ENCODE measurements around the gene APH1B. TPM values are rescaled to one million over a fixed set of nuclear protein-coding genes. Genes with fewer than 3 reads are reported as not detected.
"Not testable (repeated sequence)": the region's sequence is repeated elsewhere in the genome, so short reads cannot be mapped to it uniquely, and the experiment has no call there.

APH1B gene
- total RNA-seq, 1 experiment from 2014 or later, result 6.2 TPM

DNA sequence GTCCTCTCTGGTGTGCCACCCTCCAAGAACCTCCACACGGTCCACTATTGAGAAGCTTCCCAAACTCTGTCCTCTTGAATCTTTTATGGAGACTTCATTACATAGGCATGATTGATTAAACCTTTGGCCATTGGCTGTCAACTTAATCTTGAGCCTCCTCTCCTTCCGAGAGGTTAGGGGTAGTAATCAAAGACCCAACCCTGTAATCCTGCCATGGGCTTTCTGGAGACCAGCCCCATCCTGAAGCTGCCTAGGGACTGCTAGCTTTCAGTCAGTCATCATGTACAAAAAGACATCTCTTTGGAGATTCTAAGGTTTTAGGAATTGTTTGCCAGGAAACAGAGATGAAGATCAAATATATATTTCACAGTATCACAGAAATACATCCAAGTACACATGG is 37.0 kb downstream of the APH1B start:
- Histone ChIP-seq H3K36me3 (ENCODE audit: insufficient read depth, low read length, poor library complexity, severe bottlenecking) (no peaks in the 10 kb centered on the region), H3K27me3 (replicated peaks; ENCODE audit: insufficient read depth, low read depth, low read length, poor library complexity) (no peaks in the 10 kb centered on the region), H3K4me1 (ENCODE audit: insufficient read depth, low read length, poor library complexity, severe bottlenecking) (peaks cover under 1% of the 10 kb centered on the region), H3K9me3 (ENCODE audit: low read depth, low read length, poor library complexity, severe bottlenecking) (no peaks in the 10 kb centered on the region), H3K27ac (ENCODE audit: low read depth, low read length, poor library complexity, severe bottlenecking) (no peak overlapping the region), H3K4me3 (ENCODE audit: low read depth, low read length, poor library complexity, severe bottlenecking) (no peak overlapping the region)
- ChIA-PET CTCF (no interaction called here), POLR2A (ENCODE audit: low non-redundant PET) (no interaction called here)
- intact Hi-C loops (cut with micrococcal nuclease; ENCODE audit: unreplicated experiment), result no loop called here
- no peak for DNase-seq (ENCODE audit: low spot score)
- BruUV-seq (replicated peaks), result no TSS peak
- TF ChIP-seq, protein P1, sequence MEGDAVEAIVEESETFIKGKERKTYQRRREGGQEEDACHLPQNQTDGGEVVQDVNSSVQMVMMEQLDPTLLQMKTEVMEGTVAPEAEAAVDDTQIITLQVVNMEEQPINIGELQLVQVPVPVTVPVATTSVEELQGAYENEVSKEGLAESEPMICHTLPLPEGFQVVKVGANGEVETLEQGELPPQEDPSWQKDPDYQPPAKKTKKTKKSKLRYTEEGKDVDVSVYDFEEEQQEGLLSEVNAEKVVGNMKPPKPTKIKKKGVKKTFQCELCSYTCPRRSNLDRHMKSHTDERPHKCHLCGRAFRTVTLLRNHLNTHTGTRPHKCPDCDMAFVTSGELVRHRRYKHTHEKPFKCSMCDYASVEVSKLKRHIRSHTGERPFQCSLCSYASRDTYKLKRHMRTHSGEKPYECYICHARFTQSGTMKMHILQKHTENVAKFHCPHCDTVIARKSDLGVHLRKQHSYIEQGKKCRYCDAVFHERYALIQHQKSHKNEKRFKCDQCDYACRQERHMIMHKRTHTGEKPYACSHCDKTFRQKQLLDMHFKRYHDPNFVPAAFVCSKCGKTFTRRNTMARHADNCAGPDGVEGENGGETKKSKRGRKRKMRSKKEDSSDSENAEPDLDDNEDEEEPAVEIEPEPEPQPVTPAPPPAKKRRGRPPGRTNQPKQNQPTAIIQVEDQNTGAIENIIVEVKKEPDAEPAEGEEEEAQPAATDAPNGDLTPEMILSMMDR (conservative IDR thresholded peaks at IDR 0.05; ENCODE audit: low read depth, low read length), result no peak

DNA sequence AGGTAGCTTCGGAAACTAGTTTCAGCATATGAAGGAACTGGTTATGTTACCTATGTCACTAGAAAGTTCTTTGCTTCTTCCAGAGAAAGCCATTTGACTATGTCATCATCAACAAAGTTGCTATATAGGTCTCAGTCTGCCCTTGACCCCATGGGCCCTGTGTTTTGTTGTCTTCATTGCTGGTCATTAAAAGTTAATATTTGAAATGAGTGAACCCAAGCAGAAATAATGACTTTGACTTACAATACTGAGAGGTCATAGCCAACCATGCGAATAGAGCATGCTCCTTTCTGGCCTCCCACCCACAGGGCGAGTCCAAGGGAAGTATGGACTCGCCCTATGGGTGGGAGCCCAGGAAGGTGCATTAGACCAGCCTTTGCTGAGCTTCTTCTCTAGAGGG is 40.9 kb downstream of the APH1B start:
- Histone ChIP-seq H3K27me3 (replicated peaks; ENCODE audit: insufficient read depth, low read depth, low read length, poor library complexity) (no peaks in the 10 kb centered on the region), H3K27ac (ENCODE audit: low read depth, low read length, poor library complexity, severe bottlenecking) (no peak overlapping the region), H3K4me1 (ENCODE audit: insufficient read depth, low read length, poor library complexity, severe bottlenecking) (no peaks in the 10 kb centered on the region), H3K4me3 (ENCODE audit: low read depth, low read length, poor library complexity, severe bottlenecking) (no peak overlapping the region), H3K9me3 (ENCODE audit: low read depth, low read length, poor library complexity, severe bottlenecking) (no peaks in the 10 kb centered on the region), H3K36me3 (ENCODE audit: insufficient read depth, low read length, poor library complexity, severe bottlenecking) (no peaks in the 10 kb centered on the region)
- ChIA-PET CTCF (no interaction called here), POLR2A (ENCODE audit: low non-redundant PET) (no interaction called here)
- no TSS peak for BruUV-seq (replicated peaks)
- TF ChIP-seq EZH2 (IDR thresholded peaks at IDR 0.05; ENCODE audit: borderline replicate concordance, low read depth, low read length, poor library complexity, severe bottlenecking), result no peak
- TF ChIP-seq, protein P1 (conservative IDR thresholded peaks at IDR 0.05; ENCODE audit: low read depth, low read length), result no peak
- DNase-seq (ENCODE audit: low spot score), result no peak
- intact Hi-C loops (cut with micrococcal nuclease; ENCODE audit: unreplicated experiment), result no loop called here

DNA sequence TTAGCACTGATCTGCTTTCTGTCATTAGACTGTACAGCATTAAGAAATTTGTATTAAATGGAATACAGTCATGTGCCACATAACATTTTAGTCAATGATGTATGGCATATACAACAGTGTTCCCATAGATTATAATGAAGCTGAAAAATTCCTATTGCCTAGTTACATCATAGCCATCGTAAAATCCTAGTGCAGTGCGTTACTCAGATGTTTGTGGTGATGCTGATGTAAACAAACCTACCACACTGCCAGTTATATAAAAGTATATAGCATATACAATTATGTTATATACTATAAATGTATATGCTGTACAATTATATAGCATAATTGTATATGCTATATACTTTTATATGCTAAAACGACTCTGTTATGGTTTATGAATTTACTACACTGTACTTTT is 41.7 kb downstream of the APH1B start:
- intact Hi-C loops (cut with micrococcal nuclease; ENCODE audit: unreplicated experiment), result no loop called here
- no peaks in the 10 kb centered on the region for H3K27me3 ChIP-seq (replicated peaks; ENCODE audit: insufficient read depth, low read depth, low read length, poor library complexity)
- no peak overlapping the region for H3K27ac ChIP-seq (ENCODE audit: low read depth, low read length, poor library complexity, severe bottlenecking)
- no peaks in the 10 kb centered on the region for H3K36me3 ChIP-seq (ENCODE audit: insufficient read depth, low read length, poor library complexity, severe bottlenecking)
- H3K9me3 ChIP-seq (ENCODE audit: low read depth, low read length, poor library complexity, severe bottlenecking), result no peaks in the 10 kb centered on the region
- BruUV-seq (replicated peaks), result no TSS peak
- H3K4me3 ChIP-seq (ENCODE audit: low read depth, low read length, poor library complexity, severe bottlenecking), result no peak overlapping the region
- TF ChIP-seq, protein P1 (conservative IDR thresholded peaks at IDR 0.05; ENCODE audit: low read depth, low read length), result no peak
- no peak for TF ChIP-seq EZH2 (IDR thresholded peaks at IDR 0.05; ENCODE audit: borderline replicate concordance, low read depth, low read length, poor library complexity, severe bottlenecking)
- CTCF ChIA-PET, result no interaction called here
- no peak for DNase-seq (ENCODE audit: low spot score)
- H3K4me1 ChIP-seq (ENCODE audit: insufficient read depth, low read length, poor library complexity, severe bottlenecking), result no peaks in the 10 kb centered on the region
- POLR2A ChIA-PET (ENCODE audit: low non-redundant PET), result no interaction called here

DNA sequence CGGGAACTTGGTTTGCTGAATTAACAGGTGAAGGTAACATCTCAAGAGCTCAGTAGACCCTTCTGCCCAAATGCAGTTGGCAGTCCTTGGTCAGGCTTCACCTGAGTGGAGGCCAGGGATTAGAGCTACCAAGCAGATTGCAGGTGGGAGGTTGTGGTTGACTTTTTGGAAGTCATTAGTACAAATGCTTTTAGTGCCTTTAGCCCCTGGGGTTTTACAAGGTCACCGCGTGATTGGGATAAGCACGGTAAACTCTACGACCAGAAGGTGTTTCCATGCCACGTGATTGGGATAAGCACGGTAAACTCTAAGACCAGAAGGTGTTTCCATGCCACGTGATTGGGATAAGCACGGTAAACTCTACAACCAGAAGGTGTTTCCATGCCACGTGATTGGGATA is 43.0 kb downstream of the APH1B start:
- DNase-seq (ENCODE audit: low spot score); H3K4me3 ChIP-seq (ENCODE audit: low read depth, low read length, poor library complexity, severe bottlenecking); POLR2A ChIA-PET (ENCODE audit: low non-redundant PET); H3K9me3 ChIP-seq (ENCODE audit: low read depth, low read length, poor library complexity, severe bottlenecking); H3K4me1 ChIP-seq (ENCODE audit: insufficient read depth, low read length, poor library complexity, severe bottlenecking); H3K27ac ChIP-seq (ENCODE audit: low read depth, low read length, poor library complexity, severe bottlenecking); BruUV-seq (replicated peaks); H3K27me3 ChIP-seq (replicated peaks; ENCODE audit: insufficient read depth, low read depth, low read length, poor library complexity); intact Hi-C loops (cut with micrococcal nuclease; ENCODE audit: unreplicated experiment); CTCF ChIA-PET; H3K36me3 ChIP-seq (ENCODE audit: insufficient read depth, low read length, poor library complexity, severe bottlenecking): not testable (repeated sequence)

DNA sequence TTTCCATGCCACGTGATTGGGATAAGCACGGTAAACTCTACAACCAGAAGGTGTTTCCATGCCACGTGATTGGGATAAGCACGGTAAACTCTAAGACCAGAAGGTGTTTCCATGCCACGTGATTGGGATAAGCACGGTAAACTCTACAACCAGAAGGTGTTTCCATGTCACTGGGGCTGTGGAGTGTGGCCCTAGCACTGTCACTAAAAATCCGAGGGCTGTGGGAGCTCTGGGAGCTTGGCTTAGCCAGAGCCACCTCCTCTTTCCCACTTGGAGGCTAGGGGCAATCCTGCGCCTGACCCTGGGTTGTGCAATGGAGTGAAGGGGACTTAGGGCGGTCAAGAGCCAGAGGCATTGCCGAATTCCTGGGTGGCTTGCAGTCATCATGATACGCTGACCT is 43.6 kb downstream of the APH1B start:
- DNase-seq (ENCODE audit: low spot score); POLR2A ChIA-PET (ENCODE audit: low non-redundant PET); H3K4me3 ChIP-seq (ENCODE audit: low read depth, low read length, poor library complexity, severe bottlenecking); H3K4me1 ChIP-seq (ENCODE audit: insufficient read depth, low read length, poor library complexity, severe bottlenecking); CTCF ChIA-PET; H3K27ac ChIP-seq (ENCODE audit: low read depth, low read length, poor library complexity, severe bottlenecking); intact Hi-C loops (cut with micrococcal nuclease; ENCODE audit: unreplicated experiment); H3K36me3 ChIP-seq (ENCODE audit: insufficient read depth, low read length, poor library complexity, severe bottlenecking); H3K9me3 ChIP-seq (ENCODE audit: low read depth, low read length, poor library complexity, severe bottlenecking); H3K27me3 ChIP-seq (replicated peaks; ENCODE audit: insufficient read depth, low read depth, low read length, poor library complexity); BruUV-seq (replicated peaks): not testable (repeated sequence)
